Lower lobe of right lung (tissue), 2 donors: ENCODE measurements around the gene DCHS1. TPM values are rescaled to one million over a fixed set of nuclear protein-coding genes. Genes with fewer than 3 reads are reported as not detected.
A peak's percentile ranks its signal among the peaks of the same experiment; 100 is the strongest.

Experiments used
- ATAC-seq, 2 donors: fragments of 200-7000 bp; cut with Tn5 transposase; one replicate each; pipeline ENCODE4 v1.9.1; 2020 to 2022; ENCODE audit warnings: mild to moderate bottlenecking in 2 of 2, moderate library complexity in 2 of 2
- DNase-seq: peaks from one replicate; pipeline ENCODE4 v3.0.0-alpha.2; 2020
- H3K27ac ChIP-seq: fragments of 200-600 bp; one replicate; pipeline ENCODE4 v1.8.0; 2022
- H3K27me3 ChIP-seq: fragments of 200-600 bp; one replicate; pipeline ENCODE4 v1.8.0; 2022; ENCODE audit warnings: low read depth
- H3K36me3 ChIP-seq: fragments of 200-600 bp; one replicate; pipeline ENCODE4 v1.8.0; 2022; ENCODE audit warnings: mild to moderate bottlenecking
- H3K4me1 ChIP-seq: fragments of 200-600 bp; one replicate; pipeline ENCODE4 v1.8.0; 2022
- H3K4me3 ChIP-seq: fragments of 200-600 bp; one replicate; pipeline ENCODE4 v1.8.0; 2022; ENCODE audit warnings: mild to moderate bottlenecking
- H3K9me3 ChIP-seq: fragments of 200-600 bp; one replicate; pipeline ENCODE4 v1.8.0; 2022
- intact Hi-C: fragments of 100-400 bp; cut with DNase I; formaldehyde crosslinking; loops from one replicate; pipeline ENCODE4 v1.11.0; 2022
- total RNA-seq: library from RNA; stranded (reverse); fragmentation: NEBNext Ultra II Directional; extraction: Animal tissue kit (Norgen Biotek cat#: 25700); gene quantifications from one replicate; pipeline ENCODE4 v1.2.1, GENCODE V29; 2021
- TF ChIP-seq, protein P1 (sequence below): fragments of 200-600 bp; IDR thresholded peaks from one replicate; pipeline ENCODE4 v1.8.0; 2022; ENCODE audit warnings: antibody characterized with exemption, mild to moderate bottlenecking
- donor health status: DM: no; HTN: yes; CAD: no; lungs with severe emphysema.

Gene DCHS1
- total RNA-seq, 1 donor from 2014 or later, result 23.2 TPM

- Histone ChIP-seq H3K27me3 (no peaks in the 10 kb centered on the region), H3K9me3 (no peaks in the 10 kb centered on the region), H3K27ac (no peak overlapping the region), H3K4me3 (no peak overlapping the region), H3K4me1 (peaks cover 6% of the 10 kb centered on the region), H3K36me3 (no peaks in the 10 kb centered on the region)
- no peak for ATAC-seq
- TF ChIP-seq, protein P1, sequence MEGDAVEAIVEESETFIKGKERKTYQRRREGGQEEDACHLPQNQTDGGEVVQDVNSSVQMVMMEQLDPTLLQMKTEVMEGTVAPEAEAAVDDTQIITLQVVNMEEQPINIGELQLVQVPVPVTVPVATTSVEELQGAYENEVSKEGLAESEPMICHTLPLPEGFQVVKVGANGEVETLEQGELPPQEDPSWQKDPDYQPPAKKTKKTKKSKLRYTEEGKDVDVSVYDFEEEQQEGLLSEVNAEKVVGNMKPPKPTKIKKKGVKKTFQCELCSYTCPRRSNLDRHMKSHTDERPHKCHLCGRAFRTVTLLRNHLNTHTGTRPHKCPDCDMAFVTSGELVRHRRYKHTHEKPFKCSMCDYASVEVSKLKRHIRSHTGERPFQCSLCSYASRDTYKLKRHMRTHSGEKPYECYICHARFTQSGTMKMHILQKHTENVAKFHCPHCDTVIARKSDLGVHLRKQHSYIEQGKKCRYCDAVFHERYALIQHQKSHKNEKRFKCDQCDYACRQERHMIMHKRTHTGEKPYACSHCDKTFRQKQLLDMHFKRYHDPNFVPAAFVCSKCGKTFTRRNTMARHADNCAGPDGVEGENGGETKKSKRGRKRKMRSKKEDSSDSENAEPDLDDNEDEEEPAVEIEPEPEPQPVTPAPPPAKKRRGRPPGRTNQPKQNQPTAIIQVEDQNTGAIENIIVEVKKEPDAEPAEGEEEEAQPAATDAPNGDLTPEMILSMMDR, result no peak
- intact Hi-C loops, result no loop called here
- no peak for DNase-seq
These were observed 3.0 kb upstream of the DCHS1 start for GRCh38 chr11:6658647-6659046.

DNA sequence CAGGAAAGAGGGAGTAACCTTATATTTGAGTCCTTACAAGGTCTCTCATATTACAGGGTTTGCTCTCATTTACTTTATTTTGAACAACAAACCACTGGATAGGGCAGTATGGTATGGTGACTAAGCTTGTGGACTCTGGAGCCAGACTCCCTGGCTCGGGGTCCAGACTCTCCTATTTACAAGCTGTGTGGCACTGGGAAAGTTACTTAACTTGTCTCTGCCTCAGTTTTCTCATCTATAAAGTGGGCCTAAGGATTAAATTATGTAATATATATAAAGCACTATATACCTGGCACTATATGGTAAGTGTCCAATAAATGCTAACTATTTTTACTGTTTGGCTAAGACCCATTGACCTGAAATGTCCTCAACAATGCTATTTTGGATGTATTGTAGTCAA is 1.7 kb upstream of the DCHS1 start:
- H3K4me1 ChIP-seq, result peaks cover 6% of the 10 kb centered on the region
- intact Hi-C loops, result no loop called here
- TF ChIP-seq, protein P1, result no peak

GRCh38 chr11:6656936-6657335 is 1.3 kb upstream of the DCHS1 start:
- DNase-seq (no peak), ATAC-seq (no peak)
- H3K36me3 ChIP-seq, result no peaks in the 10 kb centered on the region
- no peak overlapping the region for H3K4me3 ChIP-seq
- TF ChIP-seq, protein P1, result no peak
- H3K27ac ChIP-seq, result no peak overlapping the region
- H3K9me3 ChIP-seq, result no peaks in the 10 kb centered on the region
- no peaks in the 10 kb centered on the region for H3K27me3 ChIP-seq
- peaks cover 6% of the 10 kb centered on the region for H3K4me1 ChIP-seq
- intact Hi-C loops, result no loop called here

More for the DNA sequence above, 1.7 kb upstream of the DCHS1 start:
- Histone ChIP-seq H3K36me3 (no peaks in the 10 kb centered on the region), H3K9me3 (no peaks in the 10 kb centered on the region), H3K4me3 (no peak overlapping the region), H3K27ac (no peak overlapping the region), H3K27me3 (no peaks in the 10 kb centered on the region)
- DNase-seq, result no peak
- ATAC-seq, result no peak

DNA sequence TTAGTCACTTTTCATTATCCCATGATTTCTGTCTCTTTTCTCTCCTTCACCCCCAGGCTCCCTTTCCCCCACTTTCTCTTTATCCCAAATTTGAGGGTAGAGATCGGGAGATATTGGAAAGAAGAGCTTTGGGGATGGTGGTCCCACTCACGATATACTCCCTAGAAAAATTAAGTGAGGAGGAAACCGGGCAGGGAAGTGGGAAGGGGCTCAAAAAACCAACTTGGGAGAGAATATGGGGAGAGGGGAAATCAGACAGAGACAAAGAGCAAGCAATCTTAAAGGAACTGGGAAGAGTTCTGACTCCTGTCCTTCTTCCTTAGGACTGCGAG is 941 bp upstream of the DCHS1 start:
- no peak for DNase-seq
- Histone ChIP-seq H3K4me1 (peaks cover 8% of the 10 kb centered on the region), H3K27ac (no peak overlapping the region), H3K9me3 (no peaks in the 10 kb centered on the region), H3K36me3 (no peaks in the 10 kb centered on the region), H3K27me3 (no peaks in the 10 kb centered on the region), H3K4me3 (peak overlapping the region; percentile 44)
- ATAC-seq, result no peak
- TF ChIP-seq, protein P1, result no peak
- intact Hi-C loops, result no loop called here

DNA sequence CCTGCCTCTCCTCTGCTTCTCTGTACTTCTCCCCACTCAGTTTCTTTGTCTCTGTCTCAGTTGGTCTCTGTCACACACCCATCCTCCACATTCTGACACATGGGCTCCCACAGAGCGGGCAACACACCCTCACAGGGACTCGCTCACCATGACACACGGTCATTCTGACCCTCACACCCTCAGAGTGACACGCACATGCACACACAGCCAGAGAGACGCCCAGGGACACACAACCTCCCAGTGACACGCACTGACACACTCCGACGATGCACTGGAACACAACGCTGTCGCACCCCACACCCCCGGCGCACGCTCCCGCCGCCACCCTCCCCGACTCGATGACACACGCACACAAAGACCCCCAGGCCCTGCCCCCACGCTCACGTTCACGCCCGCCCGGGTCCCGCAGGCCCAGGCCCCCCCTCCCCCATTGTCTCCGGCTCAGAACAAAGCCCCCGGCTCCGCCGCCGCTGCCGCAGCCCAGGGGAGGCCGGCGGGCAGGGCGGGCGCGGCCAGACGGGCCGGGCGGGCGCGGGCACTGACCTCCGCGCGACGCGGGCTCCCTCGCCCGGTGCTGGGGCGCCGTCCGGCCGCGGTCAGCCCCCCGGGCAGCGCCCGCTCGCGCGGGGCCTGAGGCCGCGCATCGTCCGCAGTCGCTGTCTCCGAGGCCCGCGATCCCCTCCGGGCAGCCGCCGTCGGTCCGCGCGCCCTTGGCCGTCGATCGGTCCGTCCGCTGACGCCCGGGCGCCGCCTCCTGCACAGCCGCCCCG is 404 bp downstream of the DCHS1 start:
- peaks cover 12% of the 10 kb centered on the region for H3K4me1 ChIP-seq
- no peaks in the 10 kb centered on the region for H3K36me3 ChIP-seq
- H3K27ac ChIP-seq, result peak overlapping the region; percentile 60
- no peaks in the 10 kb centered on the region for H3K9me3 ChIP-seq
- intact Hi-C loops, result no loop called here
- TF ChIP-seq, protein P1, result no peak
- H3K4me3 ChIP-seq, result peak overlapping the region; percentile 50
- DNase-seq (no peak), ATAC-seq (peak; percentile 63 to 69)
- no peaks in the 10 kb centered on the region for H3K27me3 ChIP-seq
